A549 treated with AZD9567 at 1 μM for 4 hours (cell line): ENCODE results near the gene TSPAN16. TPM values are rescaled to one million over a fixed set of nuclear protein-coding genes. Genes with fewer than 3 reads are reported as not detected.

Source experiments
- total RNA-seq: library from RNA; stranded (reverse); fragments of 200-300 nt; extraction: Qiagen RNA extraction; gene quantifications from 5 replicates; pipeline ENCODE4 v1.2.3, GENCODE V29; 2022; ENCODE audit not compliant: insufficient read depth

TSPAN16 gene, protein sequence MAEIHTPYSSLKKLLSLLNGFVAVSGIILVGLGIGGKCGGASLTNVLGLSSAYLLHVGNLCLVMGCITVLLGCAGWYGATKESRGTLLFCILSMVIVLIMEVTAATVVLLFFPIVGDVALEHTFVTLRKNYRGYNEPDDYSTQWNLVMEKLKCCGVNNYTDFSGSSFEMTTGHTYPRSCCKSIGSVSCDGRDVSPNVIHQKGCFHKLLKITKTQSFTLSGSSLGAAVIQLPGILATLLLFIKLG
- total RNA-seq, result not detected in 5 replicates

DNA sequence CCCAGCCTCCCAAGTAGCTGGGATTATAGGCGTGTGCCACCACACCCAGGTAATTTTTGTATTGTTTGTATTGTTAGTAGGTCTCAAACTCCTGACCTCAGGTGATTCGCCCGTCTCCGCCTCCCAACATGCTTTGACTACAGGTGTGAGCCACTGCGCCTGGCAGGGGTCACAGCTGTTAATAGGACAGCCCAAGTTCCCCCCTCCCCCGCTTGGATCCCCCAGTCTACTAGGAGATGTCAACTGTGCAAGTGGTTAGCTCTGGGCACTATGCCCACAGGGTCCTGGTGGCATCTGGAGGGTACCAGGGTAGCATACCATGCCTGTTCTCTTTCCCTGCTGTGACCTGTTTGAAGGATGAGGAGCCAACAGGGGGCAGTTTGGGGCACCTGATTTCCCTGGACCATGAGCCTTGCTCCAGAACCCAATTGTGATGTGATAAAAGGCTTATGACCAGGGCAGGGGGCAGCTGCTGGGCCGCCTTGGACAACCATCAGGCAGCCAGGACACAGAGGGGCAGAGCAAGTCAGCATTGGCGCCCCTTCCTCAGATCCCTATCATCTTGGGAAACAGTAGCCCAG is at the start of gene TSPAN16:
Gene TSPAN16, plus strand, starts transcription at position 496 of the 581 bp plus-strand sequence. CDS start 138 bp downstream, outside the sequence.

GRCh38 chr19:11261971-11262839 is 33.8 kb upstream of the TSPAN16 start, which contains the start of gene DOCK6:
Gene DOCK6 (minus strand): TSS chr19:11262524. CDS start chr19:11262440, 84 bp downstream.

GRCh38 chr19:11339254-11340098 is 43.5 kb downstream of the TSPAN16 start, which contains the start of gene RAB3D:
Gene RAB3D (minus strand): TSS chr19:11339657. CDS start chr19:11337399, 2,258 bp downstream.

DNA sequence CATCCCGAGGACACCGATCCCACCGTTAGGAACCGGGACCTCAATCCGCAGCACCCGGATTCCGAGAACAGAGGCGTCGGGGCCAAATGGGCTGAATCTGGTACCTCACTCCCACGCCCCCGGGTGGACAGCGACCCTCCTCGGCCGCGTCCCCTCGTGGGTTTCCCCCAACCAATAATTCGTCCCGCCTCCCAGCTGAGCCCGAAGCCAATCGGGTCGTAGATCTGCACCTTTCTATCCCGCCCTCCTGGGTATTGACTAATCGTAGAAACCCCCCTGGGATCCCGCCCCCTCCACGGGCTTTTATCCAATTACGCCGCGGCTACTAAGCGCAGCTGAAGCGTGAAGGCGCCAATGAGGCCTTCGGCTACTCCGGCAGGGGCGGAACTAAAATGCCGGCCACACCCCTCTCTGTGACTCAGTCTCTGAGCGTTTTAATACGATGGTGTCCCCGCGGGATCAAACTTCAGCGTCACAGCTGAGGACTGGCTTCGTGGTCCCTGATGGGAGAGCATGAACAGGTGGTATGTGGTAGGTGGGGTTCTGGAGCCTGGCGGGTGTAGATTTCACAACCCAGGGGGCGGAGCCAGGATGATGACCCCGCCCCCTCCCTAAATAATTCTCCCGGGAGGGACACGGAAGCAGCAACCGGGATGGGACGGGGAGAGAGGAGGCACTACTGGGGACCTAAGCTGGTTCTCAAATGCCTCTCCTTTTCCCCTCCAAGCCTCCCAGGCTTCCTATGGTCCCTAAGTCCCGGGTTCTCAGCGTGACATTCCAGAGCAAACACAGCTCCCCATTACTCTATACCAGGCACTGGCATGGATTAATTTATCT is 50.4 kb downstream of the TSPAN16 start, which contains the start of the genes CCDC159 and TMEM205:
Gene CCDC159, plus strand, starts transcription at position 416 of the 837 bp plus-strand sequence. Its CDS starts 88 bp downstream, at position 504.
Gene TMEM205, minus strand, starts transcription at position 165 of the 837 bp plus-strand sequence. CDS start 649 bp downstream, outside the sequence.

DNA sequence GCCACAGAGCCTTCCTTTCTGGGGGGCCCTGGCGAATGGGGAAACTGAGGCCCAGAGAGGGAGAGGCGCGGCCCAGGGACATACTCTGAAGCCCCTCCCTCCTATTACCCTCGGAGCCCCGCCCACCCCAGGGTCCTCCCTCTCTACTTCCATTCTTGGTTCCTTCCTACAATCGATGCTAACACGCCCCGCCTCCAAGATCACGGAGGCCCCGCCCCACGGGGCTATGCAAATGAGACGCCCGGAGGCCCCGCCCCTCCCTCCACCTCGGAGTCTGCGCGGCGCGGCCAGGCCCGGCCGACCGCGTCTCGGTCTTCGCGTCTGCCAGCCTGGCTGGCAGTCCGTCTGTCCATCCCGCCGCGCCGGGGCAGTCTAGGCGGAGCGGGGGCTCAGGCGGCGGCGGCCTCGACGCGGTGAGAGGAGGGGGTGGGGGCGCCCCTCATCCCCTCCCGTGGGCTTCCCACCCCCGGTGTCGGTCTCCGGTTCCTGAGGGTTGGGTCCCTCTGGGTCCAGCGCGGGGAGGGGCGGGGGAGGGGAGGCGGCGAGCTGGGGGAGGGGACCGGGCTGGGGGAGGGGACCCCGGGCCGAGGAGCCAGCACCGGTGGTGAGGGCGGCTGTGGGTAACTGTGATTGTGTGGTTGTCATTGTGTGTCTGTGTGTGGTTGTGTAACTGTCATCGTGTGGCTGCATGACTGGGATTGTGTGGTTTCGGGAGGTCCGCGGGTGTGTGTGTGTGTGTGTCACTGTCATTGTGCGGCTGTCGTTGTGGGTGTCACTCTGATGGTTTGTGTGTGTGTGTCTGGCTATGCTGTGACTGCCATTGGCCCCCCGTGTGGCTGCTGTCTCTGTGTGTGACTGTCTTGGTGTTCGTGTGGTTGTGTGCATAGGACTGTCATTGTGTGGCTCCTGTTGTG is 59.5 kb downstream of the TSPAN16 start, which contains the start of gene PLPPR2:
Gene PLPPR2, plus strand, starts transcription at position 273 of the 914 bp plus-strand sequence. CDS start 2,242 bp downstream, outside the sequence.

Other genes starting within 250 kb of the TSPAN16 start
- gene LDLR, start 206.7 kb upstream of the TSPAN16 start, total RNA-seq, result 16.4 to 33.1 TPM (median 26.7 TPM) in 5 replicates
- gene SPC24, start 140.4 kb upstream of the TSPAN16 start, total RNA-seq, result 13.8 to 31.2 TPM (median 16.8 TPM) in 5 replicates
- 32.9 to 46.1 TPM (median 40.7 TPM) in 5 replicates for gene KANK2, start 98.6 kb upstream of the TSPAN16 start, total RNA-seq
- not detected in 5 replicates for gene ANGPTL8, start 56.5 kb upstream of the TSPAN16 start, total RNA-seq
- gene DOCK6, start 33.6 kb upstream of the TSPAN16 start, total RNA-seq, result 7.8 to 12.7 TPM (median 8.8 TPM) in 5 replicates
- 3.0 to 5.3 TPM (median 3.1 TPM) in 5 replicates for gene RAB3D, start 43.5 kb downstream of the TSPAN16 start, total RNA-seq
- 105 to 129 TPM (median 110 TPM) in 5 replicates for gene TMEM205, start 50.1 kb downstream of the TSPAN16 start, total RNA-seq
- 4.3 to 5.2 TPM (median 4.6 TPM) in 4 of 5 replicates, not detected in the other for gene CCDC159, start 50.4 kb downstream of the TSPAN16 start, total RNA-seq
- gene PLPPR2, start 59.3 kb downstream of the TSPAN16 start, total RNA-seq, result 9.8 to 10.4 TPM (median 10.2 TPM) in 5 replicates
- 2.1 to 2.3 TPM (median 2.2 TPM) in 4 of 5 replicates, not detected in the other for gene SWSAP1, start 78.5 kb downstream of the TSPAN16 start, total RNA-seq
- gene EPOR, start 88.2 kb downstream of the TSPAN16 start, total RNA-seq, result 3.7 to 6.2 TPM (median 4.5 TPM) in 5 replicates
- gene RGL3, start 123.2 kb downstream of the TSPAN16 start, total RNA-seq, result 1.5 to 3.1 TPM (median 1.9 TPM) in 5 replicates
- 0.67 to 1.9 TPM (median 1.1 TPM) in 4 of 5 replicates, not detected in the other for gene ODAD3, start 139.0 kb downstream of the TSPAN16 start, total RNA-seq
- 250 to 268 TPM (median 262 TPM) in 5 replicates for gene PRKCSH, start 139.5 kb downstream of the TSPAN16 start, total RNA-seq
- gene ELAVL3, start 184.9 kb downstream of the TSPAN16 start, total RNA-seq, result 0.06 to 0.15 TPM (median 0.08 TPM) in 4 of 5 replicates, not detected in the other
- gene ZNF653, start 209.7 kb downstream of the TSPAN16 start, total RNA-seq, result 2.3 to 4.9 TPM (median 4.1 TPM) in 5 replicates
- gene ECSIT, start 233.0 kb downstream of the TSPAN16 start, total RNA-seq, result 28.3 to 37.6 TPM (median 32.1 TPM) in 5 replicates
- gene CNN1, start 242.7 kb downstream of the TSPAN16 start, total RNA-seq, result 0.24 to 0.37 TPM (median 0.31 TPM) in 4 of 5 replicates, not detected in the other